CD4-positive, alpha-beta T cell treated with Interleukin-12 subunit alpha and Interleukin-12 subunit beta, for 1 hour (primary cell): ENCODE measurements around the gene ZBTB8B.
"Not testable (repeated sequence)": the region's sequence is repeated elsewhere in the genome, so short reads cannot be mapped to it uniquely, and the experiment has no call there.

Experiments
- DNase-seq: peaks from one replicate; pipeline ENCODE4 v3.0.0-alpha.2; 2020

Gene ZBTB8B

DNA sequence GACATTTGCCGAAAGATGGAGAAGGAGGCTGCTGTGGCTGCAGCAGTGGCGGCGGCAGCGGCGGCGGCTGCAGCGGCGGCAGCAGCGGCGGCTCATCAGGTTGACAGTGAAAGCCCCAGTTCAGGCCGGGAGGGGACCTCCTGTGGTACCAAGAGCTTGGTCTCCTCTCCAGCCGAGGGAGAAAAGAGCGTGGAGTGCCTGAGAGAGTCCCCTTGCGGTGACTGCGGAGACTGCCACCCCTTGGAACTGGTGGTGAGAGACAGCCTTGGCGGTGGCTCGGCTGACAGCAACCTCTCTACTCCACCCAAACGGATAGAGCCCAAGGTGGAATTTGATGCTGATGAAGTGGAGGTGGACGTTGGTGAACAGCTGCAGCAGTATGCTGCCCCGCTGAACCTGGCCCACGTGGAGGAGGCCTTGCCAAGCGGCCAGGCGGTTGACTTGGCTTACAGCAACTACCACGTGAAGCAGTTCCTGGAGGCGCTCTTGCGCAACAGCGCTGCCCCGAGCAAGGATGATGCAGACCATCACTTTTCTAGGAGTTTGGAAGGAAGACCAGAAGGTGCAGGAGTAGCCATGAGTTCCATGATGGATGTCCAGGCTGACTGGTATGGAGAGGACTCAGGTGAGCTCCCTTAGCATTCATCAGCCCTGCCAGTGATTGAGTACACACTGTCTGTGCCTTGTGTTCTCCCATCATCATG, 6.3 kb downstream of the ZBTB8B start:
- DNase-seq: no peak

DNA sequence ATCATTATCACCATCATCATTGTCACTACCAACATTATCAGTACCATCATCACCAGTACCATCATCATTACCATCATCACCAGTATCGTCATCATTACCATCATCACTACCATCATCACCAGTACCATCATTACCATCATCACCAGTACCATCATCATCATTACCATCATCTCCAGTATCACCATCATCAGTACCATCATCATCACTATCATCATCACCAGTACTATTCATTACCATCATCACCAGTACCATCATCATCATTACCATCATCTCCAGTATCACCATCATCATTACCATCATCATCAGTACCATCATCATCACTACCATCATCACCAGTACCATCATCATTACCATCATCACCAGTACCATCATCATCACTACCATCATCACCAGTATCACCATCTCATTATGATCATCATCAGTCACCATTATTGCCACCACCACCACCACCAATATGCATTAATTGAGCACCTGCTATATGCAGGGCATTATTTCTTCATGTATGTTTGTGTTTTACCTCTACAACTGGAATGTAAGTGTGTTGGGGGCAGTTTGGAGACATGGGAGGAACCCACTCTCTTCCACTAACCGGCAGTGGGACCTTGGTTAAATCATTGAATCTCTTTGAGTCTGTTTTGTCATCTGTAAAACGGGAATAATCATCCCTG, 7.0 kb downstream of the ZBTB8B start:
- no peak for DNase-seq

DNA sequence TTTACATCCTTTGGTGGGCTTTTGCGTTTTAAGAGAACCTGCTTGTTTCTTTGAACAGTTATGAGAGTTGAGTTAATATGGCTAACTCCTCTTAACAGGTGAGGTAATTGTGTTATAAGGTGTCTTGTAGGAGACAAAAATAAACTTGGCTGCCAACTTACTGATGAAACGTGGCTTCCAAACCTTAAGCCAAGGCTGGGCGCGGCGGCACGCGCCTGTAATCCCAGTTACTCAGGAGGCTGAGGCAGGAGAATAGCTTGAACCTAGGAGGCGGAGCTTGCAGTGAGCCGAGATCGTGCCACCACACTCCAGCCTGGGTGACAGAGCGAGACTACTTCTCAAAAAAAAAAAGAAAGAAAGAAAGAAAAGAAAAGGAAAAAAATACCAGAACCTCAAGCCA, 8.1 kb downstream of the ZBTB8B start:
- not testable (repeated sequence) for DNase-seq

DNA sequence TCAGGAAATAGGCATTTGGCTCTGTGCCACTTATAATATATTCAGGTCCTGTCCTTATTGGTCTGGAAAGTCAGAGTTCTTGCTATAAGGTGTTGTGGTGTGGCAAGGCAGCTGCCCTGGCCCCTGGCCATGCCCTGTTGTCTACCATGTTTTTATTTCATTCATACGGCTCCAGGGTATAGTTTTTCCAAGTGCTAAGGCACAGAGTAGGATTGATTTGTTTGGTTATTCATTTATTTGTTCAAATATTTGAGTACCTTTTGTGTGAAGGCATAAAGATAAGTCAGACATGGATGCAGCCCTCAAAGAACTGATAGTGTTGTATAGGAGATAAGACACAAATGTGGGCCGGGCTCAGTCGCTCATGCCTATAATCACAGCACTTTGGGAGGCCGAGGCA, 10.1 kb downstream of the ZBTB8B start:
- DNase-seq: no peak

DNA sequence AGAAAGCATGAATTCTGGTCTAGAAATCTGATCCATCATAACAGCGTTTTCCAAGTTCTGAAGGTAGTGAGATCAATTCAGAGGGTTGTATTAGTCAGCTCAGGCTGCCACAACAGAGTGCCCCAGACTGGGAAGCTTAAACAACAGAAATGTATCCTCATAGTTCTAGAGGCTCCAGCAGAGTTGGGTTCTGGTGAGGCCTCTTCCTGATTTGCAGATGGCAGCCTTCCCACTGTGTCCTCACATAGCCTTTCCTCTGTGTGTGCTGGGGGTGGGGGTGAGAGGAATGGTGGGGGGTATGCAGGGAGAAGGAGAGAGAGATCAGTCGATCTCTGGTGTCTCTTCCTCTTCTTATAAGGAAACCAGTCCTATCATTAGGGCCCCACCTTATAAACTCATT, 15.1 kb downstream of the ZBTB8B start:
- no peak for DNase-seq

DNA sequence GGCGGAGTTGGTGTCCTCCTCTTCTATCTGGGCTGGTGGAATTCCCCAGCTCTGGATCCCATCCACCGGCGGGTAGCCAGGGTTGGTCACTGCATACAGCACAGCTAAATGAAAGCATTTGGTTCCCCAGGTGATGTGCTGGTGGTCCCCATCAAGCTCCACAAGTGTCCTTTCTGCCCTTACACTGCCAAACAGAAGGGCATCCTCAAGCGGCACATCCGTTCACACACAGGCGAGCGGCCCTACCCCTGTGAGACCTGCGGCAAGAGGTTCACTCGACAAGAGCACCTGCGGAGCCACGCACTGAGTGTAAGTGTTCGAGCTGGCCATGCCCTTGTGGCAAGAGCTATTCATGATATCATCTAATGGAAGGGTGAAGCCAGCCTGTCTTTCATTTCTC, 15.9 kb downstream of the ZBTB8B start:
- no peak for DNase-seq

DNA sequence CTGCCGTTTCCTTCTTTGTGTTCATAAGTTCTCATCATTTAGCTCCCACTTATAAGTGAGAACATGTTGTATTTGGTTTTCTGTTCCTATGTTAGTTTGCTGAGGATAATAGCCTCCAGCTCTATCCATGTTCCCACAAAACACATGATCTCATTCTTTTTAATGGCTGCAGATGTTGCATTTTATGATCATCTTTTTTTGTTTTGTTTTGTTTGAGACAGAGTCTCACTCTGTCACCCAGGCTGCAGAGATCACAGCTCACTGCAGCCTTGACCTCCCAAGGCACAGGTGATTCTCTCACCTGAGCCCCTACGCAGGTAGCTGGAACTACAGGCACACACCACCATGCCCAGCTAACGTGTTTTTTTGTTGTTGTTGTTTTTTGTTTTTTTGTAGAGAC, 16.9 kb downstream of the ZBTB8B start:
- not testable (repeated sequence) for DNase-seq

DNA sequence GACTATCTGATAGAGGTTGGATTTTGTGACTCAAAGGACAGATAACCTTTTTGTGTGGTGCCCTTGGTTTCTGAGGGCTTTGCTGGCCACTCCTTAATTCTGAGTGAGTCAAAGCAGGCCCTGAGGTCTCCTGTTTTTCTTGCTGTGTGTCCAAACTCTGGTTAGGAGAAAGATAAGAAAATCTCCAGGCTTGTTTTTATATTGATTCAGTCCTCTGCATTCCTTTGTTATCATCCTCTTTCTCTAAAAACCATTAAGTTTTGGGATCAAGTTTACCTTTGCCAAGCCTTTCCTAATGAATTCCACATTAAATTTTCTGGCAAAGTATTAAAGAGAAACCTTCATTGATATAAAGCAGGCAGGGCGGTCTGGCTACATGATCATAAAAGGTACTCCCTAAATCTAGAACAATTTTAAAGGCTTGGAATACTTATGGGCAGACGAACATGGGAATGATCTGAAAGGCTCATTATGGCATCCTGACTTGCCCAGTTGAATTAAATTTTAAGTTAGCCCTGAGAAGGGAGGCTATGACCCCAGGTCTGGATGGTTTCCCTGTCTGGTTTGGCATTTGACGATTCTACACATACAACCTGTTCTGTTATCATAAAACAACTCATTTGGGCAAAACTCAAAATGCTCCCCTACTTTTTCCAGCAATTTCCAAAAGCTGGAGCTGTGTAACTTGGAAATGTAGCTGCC, 20.8 kb downstream of the ZBTB8B start:
- DNase-seq: no peak

DNA sequence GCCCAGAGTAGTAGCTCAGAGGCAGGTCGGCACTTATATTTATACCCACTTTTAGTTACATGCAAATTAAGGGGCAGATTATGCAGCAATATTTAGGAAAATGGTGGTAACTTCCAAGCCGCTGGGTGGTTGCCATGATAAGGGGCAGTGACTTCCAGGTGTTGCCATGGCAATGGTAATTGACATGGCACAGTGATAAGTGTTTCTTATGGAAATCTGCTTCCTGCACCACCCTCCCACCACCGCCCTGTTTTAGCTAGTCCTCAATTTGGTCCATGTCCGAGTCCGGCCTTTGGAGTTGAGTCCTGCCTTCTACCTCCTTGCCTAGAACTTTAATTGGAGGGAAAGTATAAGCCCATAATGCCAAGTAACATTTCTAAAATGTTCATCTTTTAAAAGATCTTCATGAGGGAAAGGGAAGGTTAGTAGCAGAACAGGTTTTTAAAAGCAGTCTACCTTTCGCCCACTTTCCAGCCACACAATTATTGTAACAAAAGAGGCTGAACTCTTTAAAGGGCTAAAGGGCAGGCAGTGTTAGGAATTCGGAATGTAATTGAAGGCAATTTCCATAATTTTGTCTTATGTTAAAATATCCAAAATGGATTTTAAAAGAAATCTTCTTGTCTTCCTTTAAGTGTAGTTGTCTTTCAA, 21.7 kb downstream of the ZBTB8B start:
- DNase-seq: no peak

DNA sequence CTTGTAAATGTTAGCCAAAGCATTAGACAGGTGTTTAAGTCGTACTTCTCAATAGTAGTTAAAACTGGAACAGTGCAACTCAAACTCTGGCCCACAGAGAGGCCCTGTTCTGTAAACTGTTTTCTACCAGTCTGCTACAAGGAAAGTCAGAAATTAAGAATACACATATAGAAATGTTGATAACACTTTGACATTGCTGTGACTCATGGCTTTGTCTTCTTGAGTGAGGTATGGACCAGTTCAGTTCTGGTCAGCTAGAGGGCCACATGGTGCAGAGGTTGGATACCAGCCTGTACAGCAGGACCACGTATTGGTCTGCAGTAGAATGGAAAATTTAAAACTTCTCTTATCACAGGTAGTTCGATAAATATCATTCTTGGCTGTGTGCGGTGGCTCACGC, 22.3 kb downstream of the ZBTB8B start:
- DNase-seq: no peak

DNA sequence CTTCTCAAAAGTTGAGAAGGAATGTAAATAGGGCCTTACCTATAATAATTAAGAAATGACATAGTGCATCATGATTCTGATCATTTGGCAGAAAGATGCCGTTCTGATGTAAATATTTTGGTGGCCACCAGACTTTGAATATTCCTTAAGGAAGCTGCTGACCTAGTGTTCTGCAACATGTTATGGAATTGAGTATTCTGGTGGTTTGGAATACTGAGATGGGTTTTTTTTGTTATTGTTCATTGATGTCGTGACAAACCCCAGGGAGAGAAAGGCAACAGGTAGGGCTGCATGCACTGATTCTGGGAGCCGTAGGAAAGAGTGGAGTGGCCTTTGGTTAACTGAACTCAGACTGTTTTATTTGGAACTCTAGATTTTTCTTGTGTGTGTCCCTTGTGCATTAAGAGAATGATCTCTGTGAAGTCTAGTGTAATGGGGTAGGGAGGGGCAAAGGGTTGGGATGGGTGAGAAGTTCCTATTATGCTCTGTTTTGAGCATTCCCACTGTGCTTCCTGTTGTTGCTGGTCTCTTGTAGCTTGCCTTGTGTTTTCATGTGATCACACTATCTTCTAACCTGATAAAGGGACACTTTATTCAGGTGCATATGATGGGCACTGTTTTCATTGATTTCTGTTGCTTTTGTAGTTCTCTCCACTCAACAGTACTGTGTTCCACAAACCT, 25.0 kb downstream of the ZBTB8B start:
- no peak for DNase-seq

DNA sequence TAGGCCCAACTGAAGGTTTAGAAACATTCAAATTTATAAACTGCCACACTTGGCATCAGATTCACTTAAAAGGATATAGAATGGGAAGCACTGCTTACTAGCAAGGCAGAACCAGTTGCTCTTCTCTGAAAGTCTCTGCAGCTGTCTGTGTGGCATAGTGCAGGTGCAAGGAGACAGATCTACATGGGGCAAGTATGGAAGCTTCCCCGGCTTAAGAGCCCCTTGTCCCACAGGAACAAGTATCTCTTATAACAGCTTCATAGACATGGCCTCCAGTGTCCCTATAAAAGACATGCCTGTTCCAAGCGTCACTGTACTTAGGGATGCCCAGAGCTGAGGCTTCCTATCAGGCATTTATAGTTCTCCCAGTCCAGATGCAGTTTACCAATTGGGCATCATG, 26.5 kb downstream of the ZBTB8B start:
- no peak for DNase-seq

DNA sequence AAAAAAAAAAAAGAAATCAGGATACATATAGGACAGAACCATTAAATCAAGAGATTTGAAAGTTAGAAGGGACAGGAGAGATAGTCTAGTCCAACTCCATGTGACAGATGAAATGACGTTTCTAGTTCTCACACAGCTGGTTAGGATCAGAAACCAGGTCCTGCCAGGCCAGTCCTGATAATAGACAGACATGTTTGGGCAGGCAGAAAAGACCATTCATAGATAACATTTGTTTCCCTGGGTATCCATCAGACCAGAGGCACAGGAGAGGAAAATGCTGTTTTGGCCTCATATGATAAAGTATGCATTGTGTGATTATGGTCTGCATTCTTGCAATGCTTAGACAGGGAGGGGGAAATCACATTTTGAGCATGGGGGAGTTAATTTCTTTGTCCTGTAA, 29.3 kb downstream of the ZBTB8B start:
- DNase-seq: no peak

DNA sequence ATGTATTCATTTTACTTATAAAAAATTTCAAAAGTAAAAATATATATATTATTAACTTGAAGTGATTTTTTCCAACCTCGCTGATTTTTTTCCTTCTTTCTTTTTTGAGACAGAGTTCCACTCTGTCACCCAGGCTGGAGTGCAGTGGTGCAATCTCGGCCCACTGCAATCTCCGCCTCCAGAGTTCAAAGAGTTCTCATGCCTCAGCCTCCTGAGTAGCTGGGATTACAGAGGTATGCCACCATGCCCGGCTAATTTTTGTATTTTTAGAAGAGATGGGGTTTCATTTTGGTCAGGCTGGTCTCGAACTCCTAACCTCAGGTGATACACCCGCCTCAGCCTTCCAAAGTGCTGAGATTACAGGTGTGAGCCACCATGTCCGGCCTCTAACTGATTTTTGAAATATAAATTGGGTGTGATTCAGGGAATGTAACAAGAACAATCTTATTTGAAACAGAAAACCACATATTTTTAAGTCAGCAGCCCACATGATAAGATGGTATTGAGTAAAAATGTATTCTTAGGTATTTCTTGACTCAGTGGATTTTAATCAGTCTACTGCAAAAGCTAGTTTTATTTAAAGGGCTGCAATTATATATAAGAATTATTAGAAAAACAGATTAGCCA, 30.0 kb downstream of the ZBTB8B start:
- DNase-seq: no peak

DNA sequence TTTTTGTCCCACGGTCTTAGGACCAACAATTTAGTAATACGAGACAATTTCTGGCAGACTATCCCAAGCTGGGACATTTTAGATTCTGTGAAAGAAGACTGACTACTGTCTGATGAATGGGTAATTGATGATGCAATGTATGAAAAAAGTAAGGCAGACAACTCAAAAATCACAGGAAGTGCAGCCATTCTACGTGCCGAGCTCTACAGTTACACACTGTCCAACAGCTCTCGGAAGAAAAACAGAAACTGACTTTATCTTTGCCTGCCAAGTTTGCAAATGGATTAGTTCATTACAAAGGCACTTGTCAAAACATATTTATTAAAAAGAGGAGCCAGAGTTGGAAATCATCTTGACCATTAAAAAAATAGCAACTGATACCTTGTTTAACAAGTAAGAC, 31.3 kb downstream of the ZBTB8B start:
- no peak for DNase-seq

DNA sequence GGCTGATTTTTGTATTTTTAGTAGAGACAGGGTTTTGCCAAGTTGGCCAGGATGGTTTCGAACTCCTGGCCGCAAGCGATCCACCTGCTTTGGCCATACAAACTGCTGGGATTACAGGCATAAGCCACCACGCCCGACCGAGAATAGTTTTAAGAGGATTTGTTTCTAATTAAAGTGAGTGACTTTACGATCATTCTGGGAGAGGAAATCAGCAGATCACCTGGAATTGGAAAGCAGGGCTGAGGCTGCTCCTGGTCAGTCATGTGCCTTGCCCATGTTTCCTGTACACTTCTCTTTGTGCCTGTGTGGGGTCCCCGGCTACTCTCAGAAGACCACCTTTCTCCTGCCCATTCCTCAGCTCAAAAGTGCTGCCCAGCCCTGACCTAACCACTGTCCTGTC, 33.9 kb downstream of the ZBTB8B start:
- DNase-seq: no peak

DNA sequence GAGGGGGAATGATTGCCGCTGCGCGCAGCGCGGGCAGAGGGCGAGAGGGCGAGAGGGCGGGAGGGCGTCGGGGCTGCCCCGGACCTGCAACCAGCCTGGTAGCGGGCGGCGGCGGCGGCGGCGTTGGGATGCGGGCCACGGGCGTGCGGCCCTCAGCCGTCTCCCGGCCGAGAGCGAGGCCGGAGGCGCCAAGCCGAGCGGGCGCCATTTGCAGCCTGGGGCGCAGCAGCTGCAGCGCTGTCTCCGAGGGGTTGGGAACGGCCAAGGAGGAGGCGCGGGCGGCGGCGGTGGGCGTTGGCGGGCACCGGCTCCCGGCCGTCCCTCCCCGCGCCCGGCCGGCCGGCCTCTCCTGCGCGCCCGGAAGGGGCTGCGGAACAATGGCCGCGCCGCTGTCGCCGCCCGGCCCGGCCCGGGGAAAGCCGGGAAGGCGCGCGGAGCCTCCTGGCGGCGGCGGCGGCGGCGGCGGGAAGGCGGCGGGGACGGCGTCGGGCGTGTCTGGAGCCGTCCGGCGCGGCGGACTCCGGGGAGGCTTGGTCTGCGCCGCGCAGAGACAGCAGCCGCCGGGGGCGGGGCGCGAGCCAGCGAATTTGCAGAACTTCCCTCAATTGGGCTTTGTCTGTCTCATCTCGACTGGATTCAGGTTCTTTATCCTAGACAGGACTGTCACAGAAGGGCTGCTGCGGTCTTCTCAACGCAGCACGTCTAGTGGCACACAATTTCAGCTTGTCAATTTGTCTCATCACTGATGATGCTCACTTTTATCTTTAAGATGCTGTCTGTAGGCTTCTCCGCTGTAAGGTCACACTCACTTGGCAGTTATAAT, 35.7 kb downstream of the ZBTB8B start:
- DNase-seq: peak; percentile 20

DNA sequence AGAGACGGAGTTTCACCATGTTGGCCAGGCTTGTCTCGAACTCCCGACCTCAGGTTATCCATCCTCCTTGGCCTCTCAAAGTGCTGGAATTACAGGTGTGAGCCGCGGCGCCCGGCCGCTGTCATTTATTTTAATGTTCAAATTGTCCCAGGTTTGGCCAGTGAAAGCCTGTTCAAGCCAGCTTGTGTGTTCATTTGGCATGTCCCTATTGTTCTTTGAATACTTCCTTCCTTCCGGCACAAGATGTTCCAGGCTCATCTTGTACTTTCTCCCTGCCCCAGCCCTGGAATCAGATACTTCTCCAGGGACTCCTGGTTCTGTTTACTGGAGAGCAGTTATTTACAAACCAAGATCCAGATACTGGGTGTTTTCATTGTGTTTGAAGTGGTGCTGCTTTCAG, 37.0 kb downstream of the ZBTB8B start:
- DNase-seq: no peak

DNA sequence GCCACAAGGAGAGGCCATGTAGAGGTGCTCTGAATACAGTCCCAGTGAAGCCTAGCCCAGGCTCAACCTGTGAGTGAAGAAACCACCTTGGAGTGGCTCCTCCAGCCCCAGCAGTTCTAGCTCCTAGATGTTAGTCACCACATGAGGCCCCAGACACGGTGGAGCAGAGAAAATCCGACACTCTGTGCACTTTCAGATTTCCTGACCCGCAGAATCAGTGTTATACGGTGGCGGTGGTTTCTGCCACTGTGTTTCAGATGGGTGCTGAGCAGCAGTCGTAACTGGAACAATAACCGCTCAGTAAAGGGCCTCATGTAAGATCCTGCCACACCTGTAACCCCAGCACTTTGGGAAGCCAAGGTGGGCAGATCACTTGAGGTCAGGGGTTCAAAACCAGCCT, 38.3 kb downstream of the ZBTB8B start:
- DNase-seq: no peak

DNA sequence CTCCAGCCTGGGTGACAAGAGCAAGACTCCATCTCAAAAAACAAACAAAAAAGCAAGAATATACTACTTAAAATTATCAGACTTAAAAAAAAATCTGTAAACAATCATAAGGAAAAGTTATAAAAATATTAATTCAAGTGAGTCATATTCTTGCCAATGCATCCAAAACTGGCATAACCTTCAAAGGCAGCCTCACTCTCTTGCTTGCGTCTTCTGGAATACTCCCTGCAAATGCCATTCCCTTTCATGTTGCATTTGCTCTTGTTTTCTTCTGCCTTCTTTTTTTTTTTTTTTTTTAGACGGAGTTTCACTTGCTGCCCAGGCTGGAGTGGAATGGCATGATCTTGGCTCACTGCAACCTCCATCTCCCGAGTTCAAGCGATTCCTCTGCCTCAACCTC, 42.1 kb downstream of the ZBTB8B start:
- DNase-seq: no peak

DNA sequence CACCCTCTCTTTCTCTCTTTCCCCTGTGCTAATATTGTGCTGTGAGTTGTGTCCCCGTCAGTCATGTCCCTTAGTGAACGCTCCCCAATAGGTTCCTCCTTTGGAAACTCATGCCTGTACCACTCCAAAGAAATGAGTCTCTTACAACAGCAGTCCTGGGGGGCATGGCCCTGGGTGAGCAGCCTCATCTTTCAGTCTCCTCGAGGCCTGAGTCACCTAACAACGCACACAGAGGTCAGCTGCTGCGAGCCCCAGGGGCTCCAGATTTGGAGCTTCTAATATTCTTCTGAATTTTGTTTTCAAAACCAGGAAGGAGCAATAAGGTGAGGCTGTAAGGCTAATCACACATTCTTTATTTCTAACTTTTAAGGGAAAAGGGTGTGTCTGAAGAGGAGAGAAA, 43.9 kb downstream of the ZBTB8B start:
- no peak for DNase-seq

DNA sequence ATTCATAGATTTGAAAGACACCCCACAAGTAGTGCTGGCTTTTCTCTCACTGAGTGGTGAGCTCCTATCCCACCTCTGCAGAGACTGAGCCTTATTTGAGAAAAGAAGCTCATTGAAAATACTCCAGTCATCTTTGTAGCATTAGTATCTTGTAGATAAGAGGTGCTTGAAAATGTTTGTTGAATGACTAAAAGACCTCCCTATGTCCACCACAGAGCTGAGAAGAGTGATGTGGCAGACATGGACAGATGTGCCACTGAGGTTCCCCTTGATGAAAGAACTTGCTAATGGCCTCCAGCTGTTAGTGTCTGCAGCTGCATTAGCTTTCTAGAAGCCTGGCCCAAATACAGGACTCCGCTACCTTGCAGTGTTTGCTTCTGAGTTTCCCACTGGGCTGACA, 45.1 kb downstream of the ZBTB8B start:
- DNase-seq: no peak
